ENCODE results near the gene TGFA.

The TGFA gene

DNA sequence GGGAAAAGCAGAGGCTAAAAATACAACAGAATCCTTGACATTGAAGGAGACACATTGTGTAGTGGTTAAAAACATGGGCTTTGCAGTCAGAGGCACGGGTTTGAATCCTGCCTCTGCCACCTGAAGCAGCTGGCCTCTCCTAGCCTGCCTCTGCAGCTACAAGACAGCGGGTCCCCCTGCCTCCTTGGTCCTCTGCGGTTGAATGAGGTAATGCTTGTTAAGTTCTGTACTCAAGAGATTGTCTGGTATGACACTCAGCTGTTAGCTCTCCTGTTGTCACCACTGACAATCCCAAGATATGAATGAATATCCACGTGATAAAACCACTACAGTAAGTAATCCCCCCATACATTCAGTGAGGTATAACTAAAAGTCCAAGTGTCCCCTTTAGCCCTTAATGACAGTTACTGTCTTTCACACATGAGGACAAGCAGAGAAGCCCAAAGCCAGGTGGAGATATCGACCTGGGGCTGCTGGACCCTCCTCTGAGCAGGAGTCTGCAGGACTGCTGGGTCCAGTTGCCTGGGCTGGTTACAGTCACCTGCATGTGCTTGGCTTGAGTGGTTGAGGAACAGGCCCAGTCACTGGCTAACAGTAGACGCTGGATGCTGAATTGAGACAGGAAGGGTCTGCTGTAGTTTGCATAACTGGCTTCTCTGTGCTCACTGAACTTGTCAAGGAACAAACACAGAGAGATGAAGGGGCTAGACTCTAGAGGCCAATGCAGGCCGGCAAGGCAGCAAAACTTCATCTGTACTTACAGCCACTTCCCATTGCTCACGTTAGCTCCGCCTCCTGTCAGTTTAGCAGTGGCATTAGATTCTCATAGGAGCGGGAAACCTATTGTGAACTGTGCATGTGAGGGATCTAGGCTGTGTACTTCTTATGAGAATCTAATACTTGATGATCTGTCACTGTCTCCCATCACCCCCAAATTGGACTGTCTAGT is 85.5 kb downstream of the TGFA start:
- POLR2A ChIA-PET: no interaction called here
- Histone ChIP-seq H3K27ac (ENCODE audit: extremely low read depth, low read depth, low read length) (no peak overlapping the region), H3K4me3 (ENCODE audit: low read depth, low read length) (no peak overlapping the region), H3K9me3 (ENCODE audit: control insufficient read depth, insufficient read depth, low read depth, low read length) (no peaks in the 10 kb centered on the region), H3K4me1 (ENCODE audit: control insufficient read depth, insufficient read depth, low read length) (peaks cover 4% of the 10 kb centered on the region), H3K36me3 (ENCODE audit: control insufficient read depth in 2 of 2, insufficient read depth in 1 of 2, low read length in 2 of 2) (no peaks in the 10 kb centered on the region)
- TF ChIP-seq ZNF155 (tag by site-specific recombination; IDR thresholded peaks at IDR 0.05): no peak
- TF ChIP-seq, protein P1, sequence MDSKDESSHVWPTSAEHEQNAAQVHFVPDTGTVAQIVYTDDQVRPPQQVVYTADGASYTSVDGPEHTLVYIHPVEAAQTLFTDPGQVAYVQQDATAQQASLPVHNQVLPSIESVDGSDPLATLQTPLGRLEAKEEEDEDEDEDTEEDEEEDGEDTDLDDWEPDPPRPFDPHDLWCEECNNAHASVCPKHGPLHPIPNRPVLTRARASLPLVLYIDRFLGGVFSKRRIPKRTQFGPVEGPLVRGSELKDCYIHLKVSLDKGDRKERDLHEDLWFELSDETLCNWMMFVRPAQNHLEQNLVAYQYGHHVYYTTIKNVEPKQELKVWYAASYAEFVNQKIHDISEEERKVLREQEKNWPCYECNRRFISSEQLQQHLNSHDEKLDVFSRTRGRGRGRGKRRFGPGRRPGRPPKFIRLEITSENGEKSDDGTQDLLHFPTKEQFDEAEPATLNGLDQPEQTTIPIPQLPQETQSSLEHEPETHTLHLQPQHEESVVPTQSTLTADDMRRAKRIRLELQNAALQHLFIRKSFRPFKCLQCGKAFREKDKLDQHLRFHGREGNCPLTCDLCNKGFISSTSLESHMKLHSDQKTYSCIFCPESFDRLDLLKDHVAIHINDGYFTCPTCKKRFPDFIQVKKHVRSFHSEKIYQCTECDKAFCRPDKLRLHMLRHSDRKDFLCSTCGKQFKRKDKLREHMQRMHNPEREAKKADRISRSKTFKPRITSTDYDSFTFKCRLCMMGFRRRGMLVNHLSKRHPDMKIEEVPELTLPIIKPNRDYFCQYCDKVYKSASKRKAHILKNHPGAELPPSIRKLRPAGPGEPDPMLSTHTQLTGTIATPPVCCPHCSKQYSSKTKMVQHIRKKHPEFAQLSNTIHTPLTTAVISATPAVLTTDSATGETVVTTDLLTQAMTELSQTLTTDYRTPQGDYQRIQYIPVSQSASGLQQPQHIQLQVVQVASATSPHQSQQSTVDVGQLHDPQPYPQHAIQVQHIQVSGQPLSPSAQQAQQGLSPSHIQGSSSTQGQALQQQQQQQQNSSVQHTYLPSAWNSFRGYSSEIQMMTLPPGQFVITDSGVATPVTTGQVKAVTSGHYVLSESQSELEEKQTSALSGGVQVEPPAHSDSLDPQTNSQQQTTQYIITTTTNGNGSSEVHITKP (tag by site-specific recombination; IDR thresholded peaks at IDR 0.05): peak; percentile 70
- CTCF ChIA-PET: interaction anchor here (0.7 to 1.2 kb wide), 3 partner anchors 8 to 127 kb away, joined by 3 to 4 read pairs (median 3); no protein-coding TSS in a partner anchor

DNA sequence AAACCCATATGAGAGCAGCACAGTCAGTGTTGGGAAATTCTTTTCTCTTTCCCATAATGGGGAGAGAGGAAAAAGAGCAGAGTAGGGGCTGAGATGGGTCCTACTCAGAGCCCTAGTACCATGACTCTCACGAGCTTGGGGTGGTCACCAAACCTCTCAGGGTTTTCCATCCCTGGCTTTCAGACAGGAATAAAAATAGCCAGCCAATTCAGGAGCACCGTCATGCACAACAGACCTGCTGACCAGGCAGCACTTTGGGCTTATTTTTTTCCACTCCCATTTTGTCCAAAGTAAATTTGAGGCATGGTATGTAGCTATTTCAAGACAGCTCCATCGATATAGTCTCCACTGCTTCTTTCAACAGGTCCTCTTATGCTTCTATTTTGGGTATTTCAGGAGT is 86.4 kb downstream of the TGFA start:
- Histone ChIP-seq H3K4me3 (ENCODE audit: low read depth, low read length) (no peak overlapping the region), H3K36me3 (ENCODE audit: control insufficient read depth in 2 of 2, insufficient read depth in 1 of 2, low read length in 2 of 2) (no peaks in the 10 kb centered on the region), H3K9me3 (ENCODE audit: control insufficient read depth, insufficient read depth, low read depth, low read length) (no peaks in the 10 kb centered on the region), H3K27ac (ENCODE audit: extremely low read depth, low read depth, low read length) (no peak overlapping the region), H3K4me1 (ENCODE audit: control insufficient read depth, insufficient read depth, low read length) (peaks cover 4% of the 10 kb centered on the region)
- ChIA-PET CTCF (interaction anchor here (0.7 to 1.2 kb wide), 2 partner anchors 9 to 26 kb away, joined by 3 read pairs; no protein-coding TSS in a partner anchor), POLR2A (no interaction called here)
- TF ChIP-seq, protein P2, sequence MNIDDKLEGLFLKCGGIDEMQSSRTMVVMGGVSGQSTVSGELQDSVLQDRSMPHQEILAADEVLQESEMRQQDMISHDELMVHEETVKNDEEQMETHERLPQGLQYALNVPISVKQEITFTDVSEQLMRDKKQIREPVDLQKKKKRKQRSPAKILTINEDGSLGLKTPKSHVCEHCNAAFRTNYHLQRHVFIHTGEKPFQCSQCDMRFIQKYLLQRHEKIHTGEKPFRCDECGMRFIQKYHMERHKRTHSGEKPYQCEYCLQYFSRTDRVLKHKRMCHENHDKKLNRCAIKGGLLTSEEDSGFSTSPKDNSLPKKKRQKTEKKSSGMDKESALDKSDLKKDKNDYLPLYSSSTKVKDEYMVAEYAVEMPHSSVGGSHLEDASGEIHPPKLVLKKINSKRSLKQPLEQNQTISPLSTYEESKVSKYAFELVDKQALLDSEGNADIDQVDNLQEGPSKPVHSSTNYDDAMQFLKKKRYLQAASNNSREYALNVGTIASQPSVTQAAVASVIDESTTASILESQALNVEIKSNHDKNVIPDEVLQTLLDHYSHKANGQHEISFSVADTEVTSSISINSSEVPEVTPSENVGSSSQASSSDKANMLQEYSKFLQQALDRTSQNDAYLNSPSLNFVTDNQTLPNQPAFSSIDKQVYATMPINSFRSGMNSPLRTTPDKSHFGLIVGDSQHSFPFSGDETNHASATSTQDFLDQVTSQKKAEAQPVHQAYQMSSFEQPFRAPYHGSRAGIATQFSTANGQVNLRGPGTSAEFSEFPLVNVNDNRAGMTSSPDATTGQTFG (tag by site-specific recombination; IDR thresholded peaks at IDR 0.05; ENCODE audit: borderline replicate concordance): no peak
- TF ChIP-seq ZNF654 (tag by site-specific recombination; IDR thresholded peaks at IDR 0.05; ENCODE audit: low read depth) (no peak), ZNF701 (tag by site-specific recombination; IDR thresholded peaks at IDR 0.05) (no peak), WT1 (tag by site-specific recombination; IDR thresholded peaks at IDR 0.05) (no peak), ZNF132 (tag by site-specific recombination; IDR thresholded peaks at IDR 0.05; ENCODE audit: borderline replicate concordance) (no peak), ZNF629 (tag by site-specific recombination; IDR thresholded peaks at IDR 0.05) (no peak), MYNN (tag by site-specific recombination; IDR thresholded peaks at IDR 0.05; ENCODE audit: borderline replicate concordance) (no peak), ZNF133 (tag by site-specific recombination; IDR thresholded peaks at IDR 0.05) (no peak), ZNF350 (tag by site-specific recombination; IDR thresholded peaks at IDR 0.05) (no peak), ZBTB48 (tag by site-specific recombination; IDR thresholded peaks at IDR 0.05) (no peak), OSR2 (tag by site-specific recombination; IDR thresholded peaks at IDR 0.05) (no peak), SP2 (tag by site-specific recombination; IDR thresholded peaks at IDR 0.05) (no peak), ZNF544 (tag by site-specific recombination; IDR thresholded peaks at IDR 0.05) (no peak), ZNF747 (tag by site-specific recombination; IDR thresholded peaks at IDR 0.05) (no peak), ZEB2 (tag by site-specific recombination; IDR thresholded peaks at IDR 0.05) (no peak)
- TF ChIP-seq, protein P3, sequence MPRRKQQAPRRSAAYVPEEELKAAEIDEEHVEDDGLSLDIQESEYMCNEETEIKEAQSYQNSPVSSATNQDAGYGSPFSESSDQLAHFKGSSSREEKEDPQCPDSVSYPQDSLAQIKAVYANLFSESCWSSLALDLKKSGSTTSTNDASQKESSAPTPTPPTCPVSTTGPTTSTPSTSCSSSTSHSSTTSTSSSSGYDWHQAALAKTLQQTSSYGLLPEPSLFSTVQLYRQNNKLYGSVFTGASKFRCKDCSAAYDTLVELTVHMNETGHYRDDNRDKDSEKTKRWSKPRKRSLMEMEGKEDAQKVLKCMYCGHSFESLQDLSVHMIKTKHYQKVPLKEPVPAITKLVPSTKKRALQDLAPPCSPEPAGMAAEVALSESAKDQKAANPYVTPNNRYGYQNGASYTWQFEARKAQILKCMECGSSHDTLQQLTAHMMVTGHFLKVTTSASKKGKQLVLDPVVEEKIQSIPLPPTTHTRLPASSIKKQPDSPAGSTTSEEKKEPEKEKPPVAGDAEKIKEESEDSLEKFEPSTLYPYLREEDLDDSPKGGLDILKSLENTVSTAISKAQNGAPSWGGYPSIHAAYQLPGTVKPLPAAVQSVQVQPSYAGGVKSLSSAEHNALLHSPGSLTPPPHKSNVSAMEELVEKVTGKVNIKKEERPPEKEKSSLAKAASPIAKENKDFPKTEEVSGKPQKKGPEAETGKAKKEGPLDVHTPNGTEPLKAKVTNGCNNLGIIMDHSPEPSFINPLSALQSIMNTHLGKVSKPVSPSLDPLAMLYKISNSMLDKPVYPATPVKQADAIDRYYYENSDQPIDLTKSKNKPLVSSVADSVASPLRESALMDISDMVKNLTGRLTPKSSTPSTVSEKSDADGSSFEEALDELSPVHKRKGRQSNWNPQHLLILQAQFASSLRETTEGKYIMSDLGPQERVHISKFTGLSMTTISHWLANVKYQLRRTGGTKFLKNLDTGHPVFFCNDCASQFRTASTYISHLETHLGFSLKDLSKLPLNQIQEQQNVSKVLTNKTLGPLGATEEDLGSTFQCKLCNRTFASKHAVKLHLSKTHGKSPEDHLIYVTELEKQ (tag by site-specific recombination; IDR thresholded peaks at IDR 0.05; ENCODE audit: borderline replicate concordance): no peak

Data from HEK293 (cell line).